Astrocyte (in vitro differentiated cells and primary cell): ENCODE data around the gene DDIT4. TPM values are rescaled to one million over a fixed set of nuclear protein-coding genes. Genes with fewer than 3 reads are reported as not detected.

ENCODE experiments used
- DNase-seq: peaks from one replicate; pipeline ENCODE4 v3.0.0-alpha.2; 2010; ENCODE audit warnings: low read depth
- FAIRE-seq: peaks from 2 replicates; lab custom pipeline; 2011; peaks lifted over from hg19 to GRCh38; lab: Jason Lieb, UNC
- H2AFZ ChIP-seq: 2 replicates; pipeline ENCODE4 v1.6.0; 2012; ENCODE audit warnings: low read depth, low read length, inconsistent platforms
- H3K27ac ChIP-seq: 2 replicates; pipeline ENCODE4 v1.5.1; 2011; ENCODE audit warnings: low read depth, low read length, inconsistent platforms
- H3K27me3 ChIP-seq: 2 replicates; pipeline ENCODE4 v1.6.0; 2011; ENCODE audit warnings: low read length, inconsistent platforms; ENCODE audit not compliant: insufficient read depth
- H3K36me3 ChIP-seq: 2 replicates; pipeline ENCODE4 v1.5.1; 2011; ENCODE audit warnings: low read length, inconsistent platforms; ENCODE audit not compliant: insufficient read depth
- H3K4me1 ChIP-seq: 2 replicates; pipeline ENCODE4 v1.5.1; 2011; ENCODE audit warnings: low read length, inconsistent platforms; ENCODE audit not compliant: insufficient read depth
- H3K4me2 ChIP-seq: 2 replicates; pipeline ENCODE4 v1.6.0; 2012; ENCODE audit warnings: low read length, inconsistent platforms
- H3K4me3 ChIP-seq: 2 replicates; pipeline ENCODE4 v1.5.1; 2011; ENCODE audit warnings: low read depth, mild to moderate bottlenecking, low read length, inconsistent platforms; ENCODE audit not compliant: insufficient read depth
- H3K79me2 ChIP-seq: 2 replicates; pipeline ENCODE4 v1.6.0; 2012; ENCODE audit warnings: mild to moderate bottlenecking, low read length, inconsistent platforms; ENCODE audit not compliant: insufficient read depth
- H3K9ac ChIP-seq: 2 replicates; pipeline ENCODE4 v1.6.0; 2012; ENCODE audit warnings: mild to moderate bottlenecking, low read length, inconsistent platforms
- H3K9me3 ChIP-seq: 2 replicates; pipeline ENCODE4 v1.5.1; 2012; ENCODE audit warnings: low read depth, mild to moderate bottlenecking, low read length, inconsistent platforms; ENCODE audit not compliant: insufficient read depth
- H4K20me1 ChIP-seq: 2 replicates; pipeline ENCODE4 v1.6.0; 2012; ENCODE audit warnings: low read length, inconsistent platforms; ENCODE audit not compliant: insufficient read depth
- H3K27ac Mint-ChIP-seq: one replicate; pipeline ENCODE4 v1.8.0; 2021; ENCODE audit warnings: mild to moderate bottlenecking, mixed read lengths; ENCODE audit not compliant: unreplicated experiment
- H3K27me3 Mint-ChIP-seq: one replicate; pipeline ENCODE4 v1.8.0; 2021; ENCODE audit warnings: low read depth, mixed read lengths; ENCODE audit not compliant: unreplicated experiment
- H3K36me3 Mint-ChIP-seq: one replicate; pipeline ENCODE4 v1.8.0; 2021; ENCODE audit warnings: low read depth, mixed read lengths; ENCODE audit not compliant: unreplicated experiment
- H3K4me1 Mint-ChIP-seq: one replicate; pipeline ENCODE4 v1.8.0; 2021; ENCODE audit warnings: low read depth, mixed read lengths; ENCODE audit not compliant: unreplicated experiment
- H3K4me3 Mint-ChIP-seq: one replicate; pipeline ENCODE4 v1.8.0; 2021; ENCODE audit warnings: mild to moderate bottlenecking, moderate library complexity, mixed read lengths; ENCODE audit not compliant: unreplicated experiment
- H3K9me3 Mint-ChIP-seq: one replicate; pipeline ENCODE4 v1.8.0; 2021; ENCODE audit warnings: mild to moderate bottlenecking, mixed read lengths; ENCODE audit not compliant: unreplicated experiment
- EZH2 ChIP-seq: IDR thresholded peaks from 2 replicates; pipeline ENCODE4 v1.6.1; 2012; ENCODE audit warnings: mild to moderate bottlenecking, low read length, inconsistent platforms; ENCODE audit not compliant: insufficient read depth
- total RNA-seq: library from RNA; stranded (reverse); gene quantifications from 2 replicates; pipeline ENCODE4 v1.2.1, GENCODE V29; 2021
- TF ChIP-seq, protein P1 (sequence below): IDR thresholded peaks from 2 replicates; pipeline ENCODE4 v1.5.1; 2011; ENCODE audit warnings: low read depth, mild to moderate bottlenecking, inconsistent platforms, low read length, moderate library complexity; ENCODE audit not compliant: insufficient read depth

The DDIT4 gene
- total RNA-seq, 1 donor from 2014 or later: 244 TPM

DNA sequence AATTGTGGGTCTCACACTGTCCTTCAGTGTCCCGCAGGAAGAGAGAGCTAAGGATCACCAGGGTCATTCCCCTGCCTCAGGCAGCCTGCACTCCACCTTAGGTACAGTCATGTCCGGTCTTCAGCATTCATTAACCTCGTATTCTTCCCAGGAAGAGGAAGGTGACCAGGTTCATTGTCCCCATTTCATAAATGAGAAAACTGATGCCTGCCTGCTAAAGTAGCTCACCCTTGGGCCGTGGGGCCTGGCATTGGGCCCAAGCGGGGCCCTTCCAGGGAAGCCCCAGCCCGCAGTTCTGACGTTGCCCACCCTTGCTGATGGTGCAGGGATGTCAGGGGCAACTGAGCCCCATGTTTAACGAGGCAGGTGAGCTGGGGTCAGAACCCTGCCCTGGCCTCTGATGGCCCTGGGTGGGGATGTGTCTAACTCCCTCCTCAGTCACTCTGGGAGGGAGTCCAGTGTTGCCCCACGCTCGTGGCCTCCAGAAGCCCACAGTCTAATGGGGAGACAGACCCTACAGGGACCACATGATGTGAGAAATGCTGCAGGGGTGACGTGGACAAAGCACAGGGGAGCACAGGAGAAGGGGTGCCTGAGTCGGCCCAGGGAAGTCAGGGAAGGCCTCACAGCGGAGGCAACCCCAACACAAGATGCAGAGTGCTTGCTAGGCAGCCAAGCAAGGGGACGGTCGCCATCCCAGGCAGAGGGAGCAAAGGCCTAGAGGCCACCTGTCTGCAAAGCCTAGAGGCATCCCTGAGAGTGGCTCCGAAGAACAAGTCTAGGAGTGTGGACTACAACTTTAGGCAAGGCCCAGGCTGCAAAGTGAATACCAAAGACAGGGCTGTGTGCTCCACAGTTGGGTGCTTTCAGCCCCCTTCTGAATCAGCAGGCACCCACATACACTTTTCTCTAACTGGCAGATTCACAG is 25.1 kb downstream of the DDIT4 start:
- H3K27me3 Mint-ChIP-seq: no peaks in the 10 kb centered on the region
- H3K36me3 ChIP-seq: no peaks in the 10 kb centered on the region
- no peak overlapping the region for H3K4me3 ChIP-seq
- H3K27ac Mint-ChIP-seq: peak overlapping the region; percentile 97
- no peaks in the 10 kb centered on the region for H3K9me3 ChIP-seq
- H3K9me3 Mint-ChIP-seq: no peaks in the 10 kb centered on the region
- peaks cover 8% of the 10 kb centered on the region for H3K4me1 Mint-ChIP-seq
- H3K27ac ChIP-seq: peak overlapping the region; percentile 94
- TF ChIP-seq, protein P1, sequence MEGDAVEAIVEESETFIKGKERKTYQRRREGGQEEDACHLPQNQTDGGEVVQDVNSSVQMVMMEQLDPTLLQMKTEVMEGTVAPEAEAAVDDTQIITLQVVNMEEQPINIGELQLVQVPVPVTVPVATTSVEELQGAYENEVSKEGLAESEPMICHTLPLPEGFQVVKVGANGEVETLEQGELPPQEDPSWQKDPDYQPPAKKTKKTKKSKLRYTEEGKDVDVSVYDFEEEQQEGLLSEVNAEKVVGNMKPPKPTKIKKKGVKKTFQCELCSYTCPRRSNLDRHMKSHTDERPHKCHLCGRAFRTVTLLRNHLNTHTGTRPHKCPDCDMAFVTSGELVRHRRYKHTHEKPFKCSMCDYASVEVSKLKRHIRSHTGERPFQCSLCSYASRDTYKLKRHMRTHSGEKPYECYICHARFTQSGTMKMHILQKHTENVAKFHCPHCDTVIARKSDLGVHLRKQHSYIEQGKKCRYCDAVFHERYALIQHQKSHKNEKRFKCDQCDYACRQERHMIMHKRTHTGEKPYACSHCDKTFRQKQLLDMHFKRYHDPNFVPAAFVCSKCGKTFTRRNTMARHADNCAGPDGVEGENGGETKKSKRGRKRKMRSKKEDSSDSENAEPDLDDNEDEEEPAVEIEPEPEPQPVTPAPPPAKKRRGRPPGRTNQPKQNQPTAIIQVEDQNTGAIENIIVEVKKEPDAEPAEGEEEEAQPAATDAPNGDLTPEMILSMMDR: no peak
- TF ChIP-seq EZH2: no peak
- H3K4me1 ChIP-seq: peaks cover 15% of the 10 kb centered on the region
- H3K4me3 Mint-ChIP-seq: no peak overlapping the region
- H3K36me3 Mint-ChIP-seq: peaks cover 2% of the 10 kb centered on the region
- no peak for FAIRE-seq
- peak overlapping the region; percentile 69 for H2AFZ ChIP-seq
- H3K27me3 ChIP-seq: no peaks in the 10 kb centered on the region
- no peaks in the 10 kb centered on the region for H4K20me1 ChIP-seq
- H3K9ac ChIP-seq: peak overlapping the region; percentile 88
- H3K79me2 ChIP-seq: no peaks in the 10 kb centered on the region
- H3K4me2 ChIP-seq: peak overlapping the region; percentile 88
- no peak for DNase-seq

DNA sequence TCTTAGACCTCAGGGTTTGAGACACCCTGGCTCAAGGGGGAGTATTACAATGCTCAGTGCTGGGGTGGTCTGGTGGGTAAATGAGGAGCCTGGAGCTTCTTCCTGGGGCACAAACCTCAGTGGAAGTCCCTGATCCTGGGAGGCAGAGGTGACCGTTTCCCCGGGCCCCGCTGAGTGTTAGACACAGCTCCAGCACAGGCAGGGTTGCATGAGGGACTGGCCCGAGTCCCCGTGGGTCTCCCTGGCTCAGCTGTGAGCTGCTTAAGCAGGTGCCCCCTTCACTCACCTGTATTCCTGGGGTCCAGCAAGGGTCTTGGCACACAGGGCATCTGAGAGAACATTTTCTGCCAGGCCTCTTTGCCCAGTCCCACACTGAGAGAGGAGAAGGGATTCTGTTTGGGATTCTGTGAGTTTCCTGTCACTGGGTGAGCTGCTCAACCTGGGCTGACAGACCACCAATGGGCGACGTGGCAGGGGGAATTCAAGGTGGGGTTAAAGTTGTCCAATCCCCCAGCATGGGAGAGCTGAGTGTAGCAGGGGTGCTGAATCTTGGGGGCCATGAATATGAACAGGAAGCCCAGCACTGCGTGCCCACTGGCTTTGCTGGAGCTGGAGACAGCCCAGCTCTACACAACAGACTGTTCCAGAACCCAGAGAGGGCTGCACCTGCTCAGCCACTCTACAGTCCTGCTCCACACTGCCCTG is 29.9 kb downstream of the DDIT4 start:
- Mint-ChIP-seq H3K27me3 (peaks cover 2% of the 10 kb centered on the region), H3K36me3 (no peaks in the 10 kb centered on the region), H3K27ac (no peak overlapping the region), H3K4me1 (peaks cover 9% of the 10 kb centered on the region), H3K9me3 (no peaks in the 10 kb centered on the region), H3K4me3 (no peak overlapping the region)
- DNase-seq (no peak), FAIRE-seq (no peak)
- H2AFZ ChIP-seq: no peak overlapping the region
- no peak overlapping the region for H3K4me2 ChIP-seq
- H3K27ac ChIP-seq: no peak overlapping the region
- no peaks in the 10 kb centered on the region for H3K27me3 ChIP-seq
- TF ChIP-seq EZH2: no peak
- TF ChIP-seq, protein P1: no peak
- H3K79me2 ChIP-seq: no peaks in the 10 kb centered on the region
- H3K36me3 ChIP-seq: no peaks in the 10 kb centered on the region
- H3K4me3 ChIP-seq: no peak overlapping the region
- no peaks in the 10 kb centered on the region for H4K20me1 ChIP-seq
- H3K9me3 ChIP-seq: no peaks in the 10 kb centered on the region
- peaks cover 5% of the 10 kb centered on the region for H3K4me1 ChIP-seq
- H3K9ac ChIP-seq: no peak overlapping the region
